Uterine smooth muscle cell (primary cell): ENCODE results near the gene RASGRF1. TPM values are rescaled to one million over a fixed set of nuclear protein-coding genes. Genes with fewer than 3 reads are reported as not detected.

Experiments
- total RNA-seq: library from RNA; depleted of rRNA; stranded (reverse); fragments of >200 nt; gene quantifications from 2 replicates; pipeline ENCODE4 v1.2.3, GENCODE V29; 2014

Gene RASGRF1, protein sequence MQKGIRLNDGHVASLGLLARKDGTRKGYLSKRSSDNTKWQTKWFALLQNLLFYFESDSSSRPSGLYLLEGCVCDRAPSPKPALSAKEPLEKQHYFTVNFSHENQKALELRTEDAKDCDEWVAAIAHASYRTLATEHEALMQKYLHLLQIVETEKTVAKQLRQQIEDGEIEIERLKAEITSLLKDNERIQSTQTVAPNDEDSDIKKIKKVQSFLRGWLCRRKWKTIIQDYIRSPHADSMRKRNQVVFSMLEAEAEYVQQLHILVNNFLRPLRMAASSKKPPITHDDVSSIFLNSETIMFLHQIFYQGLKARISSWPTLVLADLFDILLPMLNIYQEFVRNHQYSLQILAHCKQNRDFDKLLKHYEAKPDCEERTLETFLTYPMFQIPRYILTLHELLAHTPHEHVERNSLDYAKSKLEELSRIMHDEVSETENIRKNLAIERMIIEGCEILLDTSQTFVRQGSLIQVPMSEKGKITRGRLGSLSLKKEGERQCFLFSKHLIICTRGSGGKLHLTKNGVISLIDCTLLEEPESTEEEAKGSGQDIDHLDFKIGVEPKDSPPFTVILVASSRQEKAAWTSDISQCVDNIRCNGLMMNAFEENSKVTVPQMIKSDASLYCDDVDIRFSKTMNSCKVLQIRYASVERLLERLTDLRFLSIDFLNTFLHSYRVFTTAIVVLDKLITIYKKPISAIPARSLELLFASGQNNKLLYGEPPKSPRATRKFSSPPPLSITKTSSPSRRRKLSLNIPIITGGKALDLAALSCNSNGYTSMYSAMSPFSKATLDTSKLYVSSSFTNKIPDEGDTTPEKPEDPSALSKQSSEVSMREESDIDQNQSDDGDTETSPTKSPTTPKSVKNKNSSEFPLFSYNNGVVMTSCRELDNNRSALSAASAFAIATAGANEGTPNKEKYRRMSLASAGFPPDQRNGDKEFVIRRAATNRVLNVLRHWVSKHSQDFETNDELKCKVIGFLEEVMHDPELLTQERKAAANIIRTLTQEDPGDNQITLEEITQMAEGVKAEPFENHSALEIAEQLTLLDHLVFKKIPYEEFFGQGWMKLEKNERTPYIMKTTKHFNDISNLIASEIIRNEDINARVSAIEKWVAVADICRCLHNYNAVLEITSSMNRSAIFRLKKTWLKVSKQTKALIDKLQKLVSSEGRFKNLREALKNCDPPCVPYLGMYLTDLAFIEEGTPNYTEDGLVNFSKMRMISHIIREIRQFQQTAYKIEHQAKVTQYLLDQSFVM (N-terminal part only)
- under 0.01 and 0.37 TPM in 2 replicates for total RNA-seq

GRCh38 chr15:79090487-79091203, at the start of gene RASGRF1:
Gene RASGRF1, minus strand, starts transcription at chr15:79090780. Its CDS starts 282 bp downstream, at chr15:79090498.

GRCh38 chr15:78944669-78945407, 145.7 kb downstream of the RASGRF1 start, which contains the start of gene CTSH:
Gene CTSH, minus strand, starts transcription at chr15:78945046. Its CDS starts 65 bp downstream, at chr15:78944981.

Other genes starting within 250 kb of the RASGRF1 start
- gene MORF4L1, start 217.9 kb downstream of the RASGRF1 start, total RNA-seq = 328 and 363 TPM in 2 replicates
- gene CTSH, start 145.7 kb downstream of the RASGRF1 start, total RNA-seq = 66.4 and 102 TPM in 2 replicates
- gene ANKRD34C, start 191.9 kb upstream of the RASGRF1 start, total RNA-seq = not detected in 2 replicates
- gene TMED3, start 220.3 kb upstream of the RASGRF1 start, total RNA-seq = 124 and 154 TPM in 2 replicates